Transverse colon (tissue), 4 donors: ENCODE measurements around the gene AMMECR1. TPM values are rescaled to one million over a fixed set of nuclear protein-coding genes. Genes with fewer than 3 reads are reported as not detected.

Experiments used
- DNase-seq: peaks from one replicate; pipeline ENCODE4 v3.0.0-alpha.2; 2019
- H3K27ac ChIP-seq, 4 donors: fragments of 200-600 bp; sonication (generic); 2 replicates each; pipeline ENCODE4 v1.5.1; 2016 to 2018; ENCODE audit warnings: inconsistent platforms in 4 of 4
- H3K27me3 ChIP-seq: fragments of 200-600 bp; sonication (generic); 2 replicates; pipeline ENCODE4 v1.5.1; 2017; ENCODE audit warnings: inconsistent platforms
- H3K36me3 ChIP-seq, 4 donors: fragments of 200-600 bp; sonication (generic); 2 replicates each; pipeline ENCODE4 v1.5.1; 2017 to 2019; ENCODE audit warnings: inconsistent platforms in 4 of 4
- H3K4me1 ChIP-seq, 4 donors: fragments of 200-600 bp; sonication (generic); 2 replicates each; pipeline ENCODE4 v1.5.1; 2017 to 2020; ENCODE audit warnings: inconsistent platforms in 4 of 4
- H3K4me3 ChIP-seq, 4 donors: fragments of 200-600 bp; sonication (generic); 1 replicate in 1 of 4; 2 replicates in 3 of 4; pipeline versions ENCODE4 v1.5.1 to v1.6.1; 2017 to 2019; ENCODE audit warnings: inconsistent platforms in 4 of 4
- H3K9me3 ChIP-seq, 2 donors: fragments of 200-600 bp; sonication (generic); 2 replicates each; pipeline ENCODE4 v1.5.1; 2017 to 2019; ENCODE audit warnings: inconsistent platforms in 2 of 2
- CTCF ChIP-seq, 5 experiments: fragments of 200-600 bp in 3 of 5; fragments of 450-650 bp in 2 of 5; sonication (generic) in 3 of 5; IDR thresholded peaks; 1 replicate in 2 of 5; 2 replicates in 3 of 5; pipeline ENCODE4 v1.5.1; 2016 to 2017; ENCODE audit warnings: antibody characterized with exemption in 5 of 5, inconsistent platforms in 3 of 5, mild to moderate bottlenecking in 2 of 5, moderate library complexity in 1 of 5
- EP300 ChIP-seq: sonication (generic); formaldehyde crosslinking; IDR thresholded peaks from one replicate; pipeline ENCODE4 v1.6.1; 2017; ENCODE audit warnings: antibody characterized with exemption, low read depth
- POLR2A ChIP-seq: fragments of 450-650 bp; IDR thresholded peaks from one replicate; pipeline ENCODE4 v1.6.1; 2016; ENCODE audit warnings: antibody characterized with exemption, mild to moderate bottlenecking, moderate library complexity
- POLR2AphosphoS5 ChIP-seq, 3 donors: sonication (generic); formaldehyde crosslinking; IDR thresholded peaks; one replicate each; pipeline ENCODE4 v1.6.1; 2016; ENCODE audit warnings: antibody characterized with exemption in 3 of 3
- WGBS, 2 donors: methylation state at CpG; one replicate each; pipeline ENCODE4 v1.1.5; 2018; ENCODE audit warnings: low coverage in 1 of 2; 5-methylcytosine and 5-hydroxymethylcytosine counted together
- in situ Hi-C, 4 donors: fragments of 200-750 bp; cut with MboI; loops; one replicate each; pipeline versions ENCODE4 v1.15.0 to v1.15.1; 2017; ENCODE audit warnings: low sequenced_read_pairs in 3 of 4, low pct_ligation_motif_present in 1 of 4, low pct_unique_long_range_greater_than_20kb in 1 of 4
- intact Hi-C: fragments of 100-400 bp; cut with DNase I; formaldehyde crosslinking; loops from one replicate; pipeline ENCODE4 v1.15.1; 2023; ENCODE audit warnings: low total_unique reads
- total RNA-seq, 4 donors: library from RNA; depleted of rRNA; stranded (reverse); fragments of >200 nt; gene quantifications; one replicate each; pipeline ENCODE4 v1.1.0, GENCODE V29; 2016

AMMECR1 gene
- total RNA-seq, 4 donors from 2014 or later, result 2.6 to 15.3 (median 8.6) TPM

DNA sequence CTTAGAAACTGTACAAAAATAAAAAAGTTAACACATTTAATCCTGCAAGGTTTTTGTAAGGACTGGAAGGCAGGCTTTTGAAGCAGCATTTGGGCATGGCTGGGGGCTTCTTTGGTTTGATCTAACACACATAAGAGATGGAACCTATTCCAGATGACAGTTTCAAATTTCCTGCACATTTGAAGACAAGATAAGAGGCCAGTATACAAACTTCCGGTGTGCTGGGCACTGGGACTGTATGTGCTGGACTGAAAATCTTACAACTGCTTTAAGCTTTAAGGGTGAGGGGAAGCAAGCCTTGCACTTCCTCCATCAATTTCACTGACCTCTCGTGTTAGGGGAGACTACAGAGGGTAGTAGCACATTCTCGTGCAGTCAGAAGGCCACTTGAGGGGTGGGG is 122.9 kb downstream of the AMMECR1 start:
- no peaks in the 10 kb centered on the region for H3K4me1 ChIP-seq
- DNase-seq, result no peak
- WGBS, 2 donors, result 58% methylated on average over 3 of the region's 3 CpGs; no CpG with 5 or more reads in 1 of the 2 donors
- in situ Hi-C loops (no loop called here), intact Hi-C loops (no loop called here)
- no peaks in the 10 kb centered on the region for H3K9me3 ChIP-seq
- no peaks in the 10 kb centered on the region for H3K36me3 ChIP-seq
- TF ChIP-seq EP300 (no peak), POLR2AphosphoS5 (IDR thresholded peaks at IDR 0.05) (no peak)
- H3K27me3 ChIP-seq, result no peaks in the 10 kb centered on the region
- H3K4me3 ChIP-seq, result no peak overlapping the region
- no peak overlapping the region for H3K27ac ChIP-seq

DNA sequence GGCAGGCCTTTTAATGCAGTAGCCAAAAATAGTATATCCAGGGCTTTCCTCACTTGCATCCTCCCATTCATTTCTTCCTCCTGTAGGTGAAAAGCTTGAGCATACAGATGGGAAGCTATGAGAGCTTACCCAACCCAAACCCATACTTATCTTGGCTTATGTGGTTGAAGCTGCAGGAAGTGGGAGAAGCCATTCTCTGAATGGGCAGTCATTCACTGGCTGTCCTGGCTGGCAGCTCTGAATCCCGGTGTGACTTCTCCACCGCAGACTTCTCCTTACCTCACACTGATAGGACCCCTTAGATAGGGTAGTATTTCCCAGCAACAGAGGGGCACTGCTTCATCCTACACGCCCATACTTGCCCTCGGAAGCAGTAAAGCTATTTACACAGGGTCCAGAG is 125.4 kb downstream of the AMMECR1 start:
- Histone ChIP-seq H3K27me3 (no peaks in the 10 kb centered on the region), H3K4me1 (no peaks in the 10 kb centered on the region), H3K36me3 (no peaks in the 10 kb centered on the region), H3K9me3 (no peaks in the 10 kb centered on the region), H3K27ac (no peak overlapping the region), H3K4me3 (no peak overlapping the region)
- WGBS, 2 donors, result 87% methylated on average over 4 of the region's 4 CpGs; no CpG with 5 or more reads in 1 of the 2 donors
- intact Hi-C loops (no loop called here), in situ Hi-C loops (no loop called here)
- no peak for TF ChIP-seq POLR2A
- DNase-seq, result no peak

GRCh38 chrX:110188701-110189558 is 129.0 kb downstream of the AMMECR1 start:
- TF ChIP-seq POLR2AphosphoS5 (IDR thresholded peaks at IDR 0.05), result no peak
- no peak for TF ChIP-seq CTCF (IDR thresholded peaks at IDR 0.05)
- no peak for TF ChIP-seq POLR2A
- no peak for TF ChIP-seq EP300
- 66% methylated on average over 4 of the region's 4 CpGs; no CpG with 5 or more reads in 1 of the 2 donors for WGBS, 2 donors
- intact Hi-C loops, result no loop called here
- in situ Hi-C loops, result no loop called here
- Histone ChIP-seq H3K27me3 (no peaks in the 10 kb centered on the region), H3K27ac (no peak overlapping the region), H3K4me3 (no peak overlapping the region), H3K9me3 (no peaks in the 10 kb centered on the region), H3K36me3 (no peaks in the 10 kb centered on the region), H3K4me1 (no peaks in the 10 kb centered on the region)
- no peak for DNase-seq

- intact Hi-C loops, result no loop called here
- in situ Hi-C loops, result no loop called here
- H3K36me3 ChIP-seq, result no peaks in the 10 kb centered on the region
- no peaks in the 10 kb centered on the region for H3K4me1 ChIP-seq
- TF ChIP-seq CTCF (IDR thresholded peaks at IDR 0.05), result no peak
- TF ChIP-seq POLR2AphosphoS5 (IDR thresholded peaks at IDR 0.05), result no peak
- no peak for TF ChIP-seq EP300
- no peak for TF ChIP-seq POLR2A
- WGBS, 2 donors, result 82% methylated on average over 2 of the region's 2 CpGs; no CpG with 5 or more reads in 1 of the 2 donors
- no peaks in the 10 kb centered on the region for H3K27me3 ChIP-seq
- H3K27ac ChIP-seq, result no peak overlapping the region
- no peaks in the 10 kb centered on the region for H3K9me3 ChIP-seq
- DNase-seq, result no peak
- H3K4me3 ChIP-seq, result no peak overlapping the region
These were observed 134.6 kb downstream of the AMMECR1 start for GRCh38 chrX:110183314-110183713.

DNA sequence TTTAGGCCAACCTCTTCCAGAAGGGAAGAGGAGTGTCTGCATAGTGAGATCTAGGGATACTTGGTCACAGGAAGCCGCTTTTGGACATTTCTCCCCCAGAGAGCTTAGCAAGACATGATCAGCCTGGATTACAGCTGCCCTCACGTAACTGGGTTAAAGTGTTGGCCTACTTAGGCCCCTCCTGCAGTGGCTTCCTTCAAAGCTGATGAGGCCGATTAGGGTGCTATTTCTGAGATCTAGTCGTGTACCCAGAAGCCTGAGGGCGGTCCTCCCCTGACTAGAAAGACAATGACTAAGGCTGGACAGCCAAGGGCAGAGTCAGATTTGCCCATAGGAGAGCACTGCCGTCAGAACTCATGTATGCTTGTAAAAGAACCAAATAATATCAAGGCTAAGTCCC is 135.0 kb downstream of the AMMECR1 start:
- Histone ChIP-seq H3K4me1 (no peaks in the 10 kb centered on the region), H3K4me3 (no peak overlapping the region), H3K36me3 (no peaks in the 10 kb centered on the region), H3K27me3 (no peaks in the 10 kb centered on the region), H3K27ac (no peak overlapping the region), H3K9me3 (no peaks in the 10 kb centered on the region)
- TF ChIP-seq CTCF (IDR thresholded peaks at IDR 0.05) (no peak), EP300 (no peak), POLR2A (no peak), POLR2AphosphoS5 (IDR thresholded peaks at IDR 0.05) (no peak)
- intact Hi-C loops, result no loop called here
- 80 to 87% methylated on average over 1 to 6 of the region's 6 CpGs for WGBS, 2 donors
- no peak for DNase-seq
- in situ Hi-C loops, result no loop called here
